ENCODE data around the gene RNASE7.

DNA sequence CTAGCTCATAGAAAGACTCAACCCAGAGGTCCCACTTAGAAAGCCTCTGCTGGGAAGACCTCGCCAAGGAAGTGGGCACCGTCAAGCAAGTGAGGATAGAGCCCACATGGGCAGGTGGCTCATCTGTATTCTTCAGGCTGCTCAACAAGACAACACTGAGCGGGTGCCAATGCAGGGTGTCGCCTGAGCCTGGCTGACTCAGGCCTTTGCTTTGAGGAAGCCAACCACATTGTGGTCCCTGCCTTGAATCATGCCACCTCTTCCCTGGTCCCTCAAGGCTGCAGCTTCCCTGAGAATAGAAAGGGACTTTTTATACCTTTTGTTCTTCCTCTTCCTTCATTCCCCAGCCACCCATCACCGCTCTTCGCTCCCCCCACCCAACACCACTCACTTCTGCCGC, 5.4 kb upstream of the RNASE7 start:
- TF ChIP-seq CTCF (IDR thresholded peaks at IDR 0.05): no peak
- TF ChIP-seq EP300 (IDR thresholded peaks at IDR 0.05): no peak
- TF ChIP-seq POLR2A (IDR thresholded peaks at IDR 0.05): no peak
- TF ChIP-seq POLR2AphosphoS5 (IDR thresholded peaks at IDR 0.05): no peak

Data from gastroesophageal sphincter (tissue), 3 donors.